GM12864 (cell line): Measurements from ENCODE around the gene SSNA1.

Source experiments
- DNase-seq: peaks from one replicate; pipeline ENCODE4 v3.0.0-alpha.2; 2011; ENCODE audit warnings: low read depth
- H3K4me3 ChIP-seq: 2 replicates; pipeline ENCODE4 v1.5.1; 2011; ENCODE audit warnings: mild to moderate bottlenecking, low read depth, low read length, control low read depth
- CTCF ChIP-seq: IDR thresholded peaks from 2 replicates; pipeline ENCODE4 v1.5.1; 2011; ENCODE audit warnings: low read depth, mild to moderate bottlenecking, moderate library complexity, low read length, control low read depth, inconsistent platforms; ENCODE audit errors: missing control alignments

SSNA1 gene

GRCh38 chr9:137227853-137228505 is 39.5 kb downstream of the SSNA1 start:
- no peak for DNase-seq
- TF ChIP-seq CTCF, result no peak
- no peak overlapping the region for H3K4me3 ChIP-seq

DNA sequence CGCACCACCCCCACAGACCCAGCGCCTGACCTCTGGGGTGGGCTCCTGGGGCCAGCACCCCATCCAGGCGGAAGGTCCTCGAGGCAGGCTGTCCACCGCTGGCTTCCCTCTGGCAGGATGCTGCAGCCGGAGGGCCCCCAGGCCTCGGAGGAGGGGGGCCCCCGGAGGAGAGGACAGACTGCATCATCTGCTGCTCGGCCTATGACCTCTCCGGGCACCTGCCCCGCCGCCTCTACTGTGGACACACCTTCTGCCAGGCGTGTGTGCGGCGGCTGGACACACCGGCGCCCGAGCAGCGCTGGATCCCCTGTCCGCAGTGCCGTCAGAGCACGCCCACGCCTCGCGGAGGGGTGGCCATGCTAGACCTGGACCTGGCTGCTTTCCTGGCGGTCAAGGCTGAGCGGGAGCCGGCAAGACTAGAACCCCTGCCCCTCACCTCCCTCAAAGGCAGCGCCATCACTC is 40.1 kb downstream of the SSNA1 start:
- TF ChIP-seq CTCF, result no peak
- no peak for DNase-seq
- no peak overlapping the region for H3K4me3 ChIP-seq

DNA sequence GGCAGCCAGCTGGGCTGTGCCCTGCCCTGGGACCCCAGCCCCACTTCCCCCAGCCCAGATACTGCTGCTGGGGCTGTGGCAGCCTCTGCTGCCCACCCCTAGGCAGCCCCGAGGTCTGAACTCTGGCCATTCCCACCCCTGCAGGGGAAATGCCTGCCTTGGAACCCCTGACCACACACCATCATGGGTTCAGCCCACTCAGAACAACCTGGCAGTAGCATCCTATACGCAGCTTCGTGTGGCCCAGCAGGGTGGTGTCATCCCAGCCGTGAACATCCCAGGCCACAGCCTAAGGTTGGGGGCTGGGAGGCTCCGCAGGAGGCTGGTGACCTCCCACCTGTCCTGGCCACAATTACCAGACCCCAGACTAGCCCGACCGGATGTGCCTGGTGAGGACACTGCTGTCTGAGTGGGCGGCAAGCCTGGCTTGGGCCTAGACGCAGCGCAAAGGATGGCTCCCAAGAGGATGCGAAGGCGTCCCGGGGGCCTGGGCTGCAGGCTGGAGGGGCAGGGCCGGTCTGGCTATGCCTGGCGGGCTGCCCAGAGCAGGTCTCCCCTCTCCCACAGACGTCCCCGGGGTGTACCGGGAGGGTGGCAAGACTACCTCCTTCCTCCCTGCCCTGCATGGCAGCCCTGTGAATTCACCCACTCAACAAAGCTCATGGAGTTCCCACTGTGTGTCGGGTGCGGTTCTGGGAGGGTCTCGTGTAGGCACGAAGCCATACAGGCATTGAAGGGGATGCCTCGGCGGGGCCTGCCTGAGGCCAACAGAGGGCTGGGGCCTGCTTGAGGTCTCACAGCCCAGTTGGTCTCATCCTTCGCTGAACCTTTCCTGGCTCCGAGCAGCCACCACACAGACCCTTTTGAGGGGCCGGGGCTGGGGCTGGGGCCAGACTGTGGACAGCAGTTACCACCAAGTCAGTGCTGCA is 40.8 kb downstream of the SSNA1 start:
- TF ChIP-seq CTCF, result no peak
- H3K4me3 ChIP-seq, result no peak overlapping the region
- DNase-seq, result no peak

GRCh38 chr9:137229903-137230704 is 41.6 kb downstream of the SSNA1 start:
- H3K4me3 ChIP-seq, result no peak overlapping the region
- no peak for TF ChIP-seq CTCF
- no peak for DNase-seq

GRCh38 chr9:137230705-137231371 is 42.4 kb downstream of the SSNA1 start, which contains the start of gene SLC34A3:
Gene SLC34A3 (plus strand): TSS chr9:137230901. CDS start chr9:137231703, 802 bp downstream.
- H3K4me3 ChIP-seq, result no peak within 1 kb of the TSS
- no peak for DNase-seq
- TF ChIP-seq CTCF, result no peak

DNA sequence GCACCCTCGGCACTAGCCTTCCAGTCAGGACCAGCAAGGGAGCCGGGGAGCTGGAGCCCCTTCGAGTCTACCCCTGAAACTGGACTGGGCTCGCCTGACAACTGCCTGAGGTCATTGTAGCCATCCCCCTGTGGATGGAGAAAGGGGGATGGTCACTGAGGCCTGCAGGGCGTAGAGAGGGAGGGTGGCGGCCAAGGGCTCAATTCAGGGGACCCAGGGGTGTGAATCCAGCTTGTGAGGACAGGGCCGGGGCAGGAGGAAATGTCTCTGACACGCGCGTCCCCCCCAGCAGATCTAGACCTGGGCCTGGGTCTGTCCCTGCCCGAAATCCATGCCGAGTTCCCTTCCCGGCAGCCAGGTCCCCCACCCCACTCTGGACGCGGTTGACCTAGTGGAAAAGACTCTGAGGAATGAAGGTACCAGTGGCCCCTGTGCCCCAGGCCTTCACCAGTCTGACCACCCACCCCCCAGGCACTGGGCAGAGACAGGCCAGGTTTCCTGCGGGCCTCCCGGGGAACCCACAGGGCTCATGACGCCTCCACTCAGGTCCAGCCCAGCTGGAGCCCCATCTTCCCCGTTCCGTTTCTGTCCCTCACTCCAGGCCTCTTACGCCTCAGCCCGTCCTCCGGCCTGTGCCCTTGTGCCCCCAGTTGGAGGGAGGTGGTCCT is 43.0 kb downstream of the SSNA1 start:
- DNase-seq, result no peak
- H3K4me3 ChIP-seq, result no peak overlapping the region
- TF ChIP-seq CTCF, result no peak
